ENCODE measurements around the gene ARHGEF11. TPM values are rescaled to one million over a fixed set of nuclear protein-coding genes. Genes with fewer than 3 reads are reported as not detected.
"Not testable (repeated sequence)": the region's sequence is repeated elsewhere in the genome, so short reads cannot be mapped to it uniquely, and the experiment has no call there.

Gene ARHGEF11
- polyA plus RNA-seq, 3 donors = 34.5 to 41.5 (median 38.3) TPM

- no peak for DNase-seq
These were observed 24.1 kb upstream of the ARHGEF11 start for GRCh38 chr1:157069601-157070000.

GRCh38 chr1:157059241-157059640 lies 13.7 kb upstream of the ARHGEF11 start:
- DNase-seq = not testable (repeated sequence)

- DNase-seq = no peak
These were observed 10.7 kb upstream of the ARHGEF11 start for GRCh38 chr1:157056269-157056668.

- not testable (repeated sequence) for DNase-seq
These were observed 10.2 kb upstream of the ARHGEF11 start for GRCh38 chr1:157055729-157056128.

GRCh38 chr1:157050836-157051235 lies 5.3 kb upstream of the ARHGEF11 start:
- no peak for DNase-seq

- no peak for DNase-seq
These were observed 1.5 kb upstream of the ARHGEF11 start for GRCh38 chr1:157047062-157047410.

GRCh38 chr1:157044326-157044725 lies 1.2 kb downstream of the ARHGEF11 start:
- DNase-seq = no peak

GRCh38 chr1:157043685-157044084 lies 1.9 kb downstream of the ARHGEF11 start:
- DNase-seq = no peak

GRCh38 chr1:157042846-157043245 lies 2.7 kb downstream of the ARHGEF11 start:
- DNase-seq = no peak

- DNase-seq = no peak
These were observed 4.7 kb downstream of the ARHGEF11 start for GRCh38 chr1:157040802-157041201.

GRCh38 chr1:157035121-157035520 lies 10.4 kb downstream of the ARHGEF11 start:
- DNase-seq = no peak

GRCh38 chr1:157034137-157034800 lies 11.3 kb downstream of the ARHGEF11 start:
- DNase-seq = no peak

- no peak for DNase-seq
These were observed 12.1 kb downstream of the ARHGEF11 start for GRCh38 chr1:157033357-157033876.

GRCh38 chr1:157032303-157032702 lies 13.2 kb downstream of the ARHGEF11 start:
- no peak for DNase-seq

- DNase-seq = no peak
These were observed 14.8 kb downstream of the ARHGEF11 start for GRCh38 chr1:157030728-157031127.

GRCh38 chr1:157028674-157029073 lies 16.9 kb downstream of the ARHGEF11 start:
- no peak for DNase-seq

GRCh38 chr1:157025856-157026255 lies 19.7 kb downstream of the ARHGEF11 start:
- no peak for DNase-seq

- DNase-seq = no peak
These were observed 20.2 kb downstream of the ARHGEF11 start for GRCh38 chr1:157025385-157025784.

- no peak for DNase-seq
These were observed 23.9 kb downstream of the ARHGEF11 start for GRCh38 chr1:157021688-157022087.

- no peak for DNase-seq
These were observed 26.1 kb downstream of the ARHGEF11 start for GRCh38 chr1:157019457-157019856.

- no peak for DNase-seq
These were observed 33.7 kb downstream of the ARHGEF11 start for GRCh38 chr1:157011845-157012244.

- no peak for DNase-seq
These were observed 37.0 kb downstream of the ARHGEF11 start for GRCh38 chr1:157008502-157008901.

GRCh38 chr1:157007306-157007705 lies 38.2 kb downstream of the ARHGEF11 start:
- DNase-seq = no peak

GRCh38 chr1:157006676-157007075 lies 38.9 kb downstream of the ARHGEF11 start:
- no peak for DNase-seq

Measured in renal pelvis (tissue), 4 donors.